AG08396 (cell line): Measurements from ENCODE around the gene CHCHD6.

Experiments used
- DNase-seq: peaks from one replicate; pipeline ENCODE4 v3.0.0; 2012; ENCODE audit warnings: low spot score, mixed read lengths

Gene CHCHD6

DNA sequence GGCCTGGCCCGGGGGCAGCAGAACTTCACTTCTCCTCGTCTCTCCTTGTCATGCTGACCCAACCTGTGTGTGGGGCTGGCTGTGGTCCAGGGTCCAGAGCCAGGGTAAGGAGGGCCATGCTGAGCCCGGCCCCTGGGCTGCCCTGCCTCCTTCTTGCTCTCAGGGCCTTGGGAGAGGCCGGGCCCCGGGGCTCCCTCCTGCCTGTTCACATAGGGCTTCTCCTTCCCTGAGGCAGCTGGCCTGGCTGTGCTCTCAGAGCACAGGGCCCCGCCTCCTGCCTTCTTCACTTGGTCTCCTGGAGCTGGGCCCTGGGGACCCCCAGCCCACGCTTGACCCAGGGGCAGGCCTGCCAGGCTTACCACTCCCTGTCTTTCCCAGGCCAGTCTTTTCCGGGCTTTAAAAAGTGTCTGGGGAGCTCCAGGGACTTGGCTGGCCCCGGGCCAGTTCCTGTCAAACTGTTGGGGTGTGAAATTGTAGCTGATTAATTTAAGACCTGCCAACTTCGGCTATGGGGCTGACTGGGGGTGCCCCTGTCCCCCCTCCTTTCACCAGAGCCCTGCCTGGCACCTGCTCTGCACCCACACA lies 290.7 kb downstream of the CHCHD6 start:
- DNase-seq: no peak

DNA sequence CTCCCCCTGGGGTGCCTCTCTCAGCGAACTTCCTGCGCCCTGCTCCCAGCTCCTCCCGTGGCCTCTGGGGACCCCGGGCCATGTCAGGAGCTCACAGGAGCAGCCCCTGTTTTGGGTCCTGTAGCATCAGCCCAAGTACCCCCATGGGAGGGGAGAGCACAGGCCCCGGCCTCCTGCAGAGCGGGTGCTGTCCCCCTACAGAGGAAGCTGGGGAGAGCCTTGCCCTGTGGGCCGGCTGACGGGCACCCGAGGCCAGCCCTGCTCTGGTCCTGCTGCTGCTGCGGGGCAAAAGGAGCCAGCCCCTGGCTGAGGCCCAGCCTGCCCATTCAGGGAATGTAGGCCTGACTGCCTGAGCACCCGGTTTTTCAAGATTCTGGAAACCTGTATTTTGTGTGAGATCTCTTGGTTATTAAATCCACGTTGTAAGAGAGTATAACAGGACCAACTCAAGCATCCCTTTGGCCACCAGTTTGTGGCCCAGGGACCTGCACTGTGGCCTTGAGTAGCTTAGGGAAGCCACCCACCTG lies 291.3 kb downstream of the CHCHD6 start:
- DNase-seq: no peak

DNA sequence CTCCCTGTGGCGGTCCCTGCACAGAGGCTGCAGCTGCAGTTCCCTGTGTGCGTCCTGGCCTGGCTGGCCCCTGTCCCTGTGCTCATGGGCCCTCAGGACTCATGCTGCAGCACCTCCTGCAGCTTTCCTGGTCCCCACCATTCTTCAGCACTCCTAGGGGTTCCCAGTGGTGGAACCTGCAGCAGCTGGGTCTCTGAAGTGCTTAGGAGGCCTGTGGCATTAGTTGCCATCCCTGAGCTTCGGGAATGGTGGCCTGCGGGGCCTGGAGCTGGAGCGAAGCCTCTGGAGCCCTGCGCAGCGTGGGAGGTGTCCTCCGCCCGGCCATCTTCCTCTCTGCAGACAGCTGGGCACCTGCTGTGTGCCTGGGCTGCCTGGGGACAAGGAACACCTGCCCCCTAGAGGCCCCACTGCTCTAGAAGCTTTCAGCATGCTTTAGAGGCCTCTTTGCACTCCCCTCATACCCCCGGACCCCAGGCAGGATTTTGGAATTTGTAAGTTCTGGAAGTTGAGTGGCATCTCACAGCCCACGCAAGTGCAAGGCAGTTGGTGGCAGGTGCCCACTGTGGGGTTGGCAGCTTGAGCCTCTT lies 292.0 kb downstream of the CHCHD6 start:
- no peak for DNase-seq

DNA sequence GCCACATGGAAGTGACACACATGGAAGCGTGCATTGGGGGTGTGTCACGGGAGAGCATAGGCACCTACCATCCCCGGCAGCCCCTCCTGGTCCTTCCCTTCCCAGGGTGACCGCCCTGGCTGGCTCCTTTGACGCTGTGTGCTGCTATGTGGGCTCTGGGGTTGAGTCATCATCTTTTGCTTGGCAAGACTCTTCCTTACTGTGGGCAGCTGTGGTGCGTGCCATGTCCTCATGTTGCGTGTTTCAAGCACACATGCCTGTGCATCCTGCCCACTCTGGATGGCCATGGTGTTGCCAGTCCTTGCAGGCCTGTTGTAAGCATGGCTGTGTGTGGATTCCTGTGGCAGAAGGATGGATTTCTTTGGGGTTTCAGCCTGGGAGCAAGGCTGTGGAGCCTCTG lies 292.9 kb downstream of the CHCHD6 start:
- no peak for DNase-seq

DNA sequence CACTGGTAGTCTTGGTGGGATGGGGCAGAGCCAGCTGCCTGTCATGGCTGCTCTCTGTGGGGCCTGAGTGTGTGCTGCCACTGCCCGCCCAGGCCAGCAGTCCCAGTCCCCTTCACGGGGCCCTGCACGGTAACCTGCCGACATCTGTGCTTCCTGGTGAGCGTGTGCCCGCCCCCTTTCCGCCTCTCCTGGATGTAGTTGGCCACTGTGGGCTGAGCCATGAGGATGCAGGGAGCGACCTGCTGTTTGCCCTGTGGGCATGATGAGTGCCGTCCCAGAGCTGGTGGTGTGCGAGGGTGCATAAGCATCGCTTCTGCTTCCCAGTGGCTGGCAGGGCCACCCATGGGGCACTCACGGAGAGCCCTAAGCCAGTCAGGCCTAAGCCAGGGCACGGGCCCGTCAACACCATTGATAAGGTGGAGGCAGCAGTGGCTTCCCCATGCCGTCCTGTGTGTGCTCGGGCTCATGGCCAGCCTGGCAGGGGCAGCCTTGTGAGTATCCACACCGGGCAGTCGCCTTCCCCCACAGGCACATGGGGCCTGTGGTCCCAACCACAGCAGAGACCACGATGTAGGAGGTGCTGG lies 293.5 kb downstream of the CHCHD6 start:
- DNase-seq: no peak

DNA sequence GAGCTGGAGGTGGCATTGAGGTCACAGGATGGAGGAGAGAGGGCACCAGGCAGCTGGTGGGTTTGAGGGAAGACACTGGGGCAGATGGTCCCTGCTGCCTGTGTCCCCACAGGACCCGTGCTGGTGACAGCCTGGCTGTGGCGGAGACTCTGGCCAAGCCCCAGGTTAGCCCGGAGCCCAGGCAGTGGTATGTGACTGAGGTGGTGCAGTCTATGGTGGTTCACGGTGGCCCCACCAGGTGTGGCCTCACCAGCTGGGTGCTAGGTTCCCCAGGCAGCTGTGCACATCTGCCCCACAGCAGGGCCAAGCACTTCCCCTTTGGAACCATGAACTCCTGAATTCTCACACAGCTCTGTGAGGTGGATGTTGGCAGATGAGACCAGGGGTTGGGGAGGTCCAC lies 294.3 kb downstream of the CHCHD6 start:
- no peak for DNase-seq

DNA sequence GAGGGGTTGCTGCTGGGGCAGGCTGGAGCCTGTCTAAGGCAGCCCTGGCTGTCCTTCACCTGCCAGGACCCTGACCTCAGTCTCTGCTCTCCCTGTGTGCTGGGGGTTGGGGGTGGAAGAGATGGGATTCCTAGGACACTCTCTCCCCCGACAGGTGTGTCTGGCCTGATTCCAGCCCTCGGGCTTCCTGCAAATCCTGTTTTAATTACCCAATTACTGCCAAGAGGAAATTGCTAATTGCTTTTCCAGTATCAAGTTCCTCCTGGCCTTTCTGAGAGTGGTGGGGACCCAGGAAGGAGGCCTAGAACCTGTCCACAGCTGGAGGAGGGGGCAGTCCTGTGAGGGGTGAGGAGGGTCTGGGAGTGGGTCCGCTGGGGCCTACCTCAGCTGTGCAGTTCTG lies 294.7 kb downstream of the CHCHD6 start:
- DNase-seq: no peak

DNA sequence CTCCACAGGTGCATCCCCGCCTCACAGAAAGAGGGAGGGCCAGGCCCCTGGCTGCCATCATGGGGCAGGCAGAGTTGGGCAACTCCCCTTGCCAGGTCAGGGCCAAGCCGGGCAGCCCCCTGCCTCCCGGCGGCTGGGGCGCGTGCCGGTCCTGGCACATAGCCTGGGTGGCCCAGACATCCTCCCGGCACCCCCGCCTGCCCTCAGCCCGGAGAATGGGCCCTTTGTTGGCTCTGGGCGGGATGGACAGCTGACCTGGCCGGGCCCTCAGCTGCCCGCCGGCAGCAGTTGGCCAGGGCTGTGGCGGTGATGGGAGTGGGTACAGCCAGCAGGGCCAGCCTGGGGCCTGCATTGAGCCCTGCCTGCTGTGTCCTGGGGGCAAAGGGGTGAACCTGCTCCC lies 295.3 kb downstream of the CHCHD6 start:
- DNase-seq: no peak

DNA sequence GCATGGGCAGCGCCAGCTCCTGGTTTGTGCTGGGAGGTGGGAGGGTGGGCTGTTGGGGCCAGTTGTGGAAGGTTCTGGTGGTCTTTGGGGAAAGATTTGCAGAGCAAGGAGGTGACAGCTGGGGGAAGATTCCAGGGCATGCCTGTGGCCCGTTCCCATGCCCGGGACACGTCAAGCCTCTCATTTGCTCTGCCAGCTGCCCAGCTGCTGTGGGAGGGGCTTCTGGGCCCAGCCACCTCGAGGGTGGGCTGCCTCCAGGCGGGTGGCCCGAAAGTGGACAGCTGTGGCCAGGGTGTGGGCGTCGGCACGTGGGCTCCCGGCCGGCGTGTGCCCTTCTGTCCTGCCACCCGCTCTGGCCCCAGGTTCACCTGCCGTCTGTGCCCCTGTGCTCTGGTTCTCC lies 296.1 kb downstream of the CHCHD6 start:
- no peak for DNase-seq

DNA sequence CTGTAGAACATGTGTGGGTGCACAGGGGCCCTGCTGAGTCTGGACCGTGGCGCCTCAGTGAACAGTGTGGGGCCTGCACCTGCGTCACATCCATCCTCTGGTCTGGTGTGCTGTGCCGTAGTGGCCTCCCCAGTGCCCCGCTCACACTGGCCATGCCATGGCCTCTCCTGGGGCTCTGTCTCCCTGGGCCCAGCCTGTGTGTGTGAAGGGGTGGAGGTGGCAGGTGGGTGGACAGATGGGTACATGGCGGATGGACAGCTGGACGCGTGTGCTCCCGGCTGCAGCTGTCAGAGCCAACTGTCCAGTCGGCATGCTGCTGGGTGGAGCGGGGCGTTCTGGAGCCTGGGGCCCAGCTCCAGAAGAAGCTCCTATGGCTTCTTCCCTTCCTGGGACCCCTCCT lies 296.7 kb downstream of the CHCHD6 start:
- no peak for DNase-seq

DNA sequence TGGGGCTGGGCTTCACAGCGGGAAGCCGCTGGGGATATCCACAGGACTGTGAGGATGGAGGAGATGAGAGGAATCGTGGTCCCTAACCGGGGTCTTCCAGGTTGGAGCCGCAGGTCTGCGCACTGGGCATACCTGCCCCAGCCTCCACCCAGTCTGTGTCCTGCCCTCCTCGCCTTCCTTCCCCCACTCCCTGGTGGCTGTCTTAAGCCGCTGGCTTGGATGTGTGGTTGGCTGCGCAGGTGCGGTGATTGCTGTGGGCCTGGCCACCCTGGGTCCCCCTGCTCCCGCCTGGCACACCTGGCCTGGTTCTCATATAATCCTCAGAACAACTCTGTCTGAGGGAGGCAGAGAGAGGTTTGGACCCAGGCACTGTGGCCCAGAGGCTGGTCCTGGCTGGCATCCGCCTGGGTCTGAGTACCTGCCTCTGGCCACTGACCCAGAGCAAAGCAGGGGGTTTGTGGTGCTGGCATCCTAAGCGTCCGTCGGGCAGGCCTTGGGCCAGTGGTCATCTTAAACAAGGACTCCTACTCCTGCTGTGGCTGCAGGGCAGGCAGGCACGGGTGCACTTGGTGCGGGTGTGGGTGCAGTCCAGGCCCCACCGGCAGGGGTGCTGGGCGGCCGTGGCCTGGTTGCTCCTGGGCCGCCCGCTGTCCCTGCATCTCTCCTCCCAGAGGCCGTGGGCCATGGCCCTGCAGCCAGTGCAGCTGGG lies 297.6 kb downstream of the CHCHD6 start:
- DNase-seq: no peak

DNA sequence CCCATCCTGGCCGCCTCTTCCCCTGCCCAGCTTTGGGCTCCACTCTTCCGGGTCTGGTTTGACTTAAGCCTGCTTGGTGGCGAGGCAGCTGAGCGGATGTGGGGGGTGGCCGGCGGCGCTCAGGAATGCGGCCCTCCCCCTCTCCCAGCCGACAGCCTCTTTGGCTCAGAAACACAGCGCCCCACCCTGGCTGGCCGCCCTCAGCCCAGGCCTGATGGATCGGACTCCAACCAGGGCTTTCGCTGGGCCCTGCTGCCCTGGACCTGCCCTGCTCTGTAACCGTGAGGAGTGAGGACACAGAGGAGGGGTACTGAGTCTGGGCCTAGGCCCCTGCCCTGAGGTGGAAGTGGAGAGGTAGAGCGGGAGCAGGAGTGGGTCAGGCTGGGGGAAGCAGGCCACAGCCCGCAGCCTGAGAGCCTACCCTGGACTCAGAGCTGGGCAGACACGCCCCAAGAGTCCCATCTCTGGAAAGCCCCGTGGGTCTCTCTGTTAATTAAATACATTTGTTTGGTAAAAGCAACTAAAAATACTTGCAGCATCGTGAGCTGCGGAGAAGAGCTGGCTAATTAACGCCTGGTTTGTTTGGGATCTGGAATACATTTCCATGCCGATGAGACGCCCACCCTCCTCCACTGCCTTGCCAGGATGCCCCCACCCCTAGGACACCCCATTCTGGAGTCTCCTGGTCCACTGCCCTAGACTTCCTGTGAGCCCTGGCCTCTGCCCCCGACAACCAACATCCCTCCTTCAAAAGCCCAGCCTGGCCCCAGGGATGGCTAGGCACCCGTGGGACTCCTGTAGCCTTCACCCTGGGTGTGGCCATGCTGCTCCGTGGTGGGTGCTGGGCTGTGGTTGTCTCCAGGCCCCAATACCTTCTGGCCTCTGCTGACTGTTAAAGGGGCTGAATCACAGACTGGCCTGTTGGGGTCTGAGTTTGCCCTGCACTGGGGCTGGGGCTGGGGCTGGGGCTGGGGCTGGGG lies 298.4 kb downstream of the CHCHD6 start:
- DNase-seq: peak; percentile 98

DNA sequence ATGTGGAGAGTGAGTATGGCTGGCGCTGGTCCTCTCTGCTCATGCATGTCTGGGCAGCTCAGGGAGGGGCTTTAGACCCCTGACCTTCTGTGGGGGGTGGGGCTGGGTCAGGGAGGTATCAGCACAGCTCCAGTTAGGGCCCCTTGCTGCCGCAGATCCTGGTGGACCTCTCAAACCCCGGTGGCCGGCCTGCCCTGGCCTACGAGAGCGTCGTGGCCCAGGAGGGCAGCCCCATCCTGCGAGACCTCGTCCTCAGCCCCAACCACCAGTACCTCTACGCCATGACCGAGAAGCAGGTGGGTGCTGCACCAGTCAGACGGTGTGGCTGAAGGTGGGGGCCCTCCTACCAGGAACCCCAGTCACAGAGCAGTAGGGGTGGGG lies 299.1 kb downstream of the CHCHD6 start:
- DNase-seq: no peak

DNA sequence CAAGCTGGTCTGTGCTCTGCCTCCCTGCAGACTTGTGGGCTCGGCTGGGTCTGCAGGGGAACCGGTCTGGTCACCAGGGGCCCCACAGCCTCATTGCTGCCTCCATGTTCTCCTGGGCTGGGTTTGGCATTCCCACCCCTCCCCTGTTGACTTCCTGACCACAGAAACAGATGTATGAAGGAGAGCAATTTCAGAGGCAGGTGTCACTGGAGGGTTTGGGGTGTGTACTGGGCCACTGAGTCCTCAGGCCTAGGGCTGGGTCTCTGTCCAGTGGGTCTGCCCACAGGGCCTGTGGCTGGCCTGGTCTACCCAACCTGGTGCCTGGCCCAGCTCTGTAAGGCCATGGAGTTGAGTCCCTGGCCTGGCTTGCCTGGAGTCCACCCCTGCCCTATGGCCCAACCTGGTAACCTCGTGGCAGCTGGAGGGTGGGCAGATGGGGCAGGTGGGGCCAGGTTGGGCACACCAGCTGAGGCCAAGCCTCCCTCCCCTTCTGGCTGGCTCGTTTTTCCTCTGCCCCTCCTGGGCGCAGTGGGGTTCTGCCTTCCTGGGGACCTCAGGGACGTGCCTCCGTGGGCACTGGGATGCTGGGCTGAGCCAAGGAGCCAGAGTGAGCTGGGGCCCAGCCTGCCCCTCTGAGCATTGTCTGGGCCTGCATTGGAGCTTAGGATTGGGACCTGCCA lies 299.7 kb downstream of the CHCHD6 start:
- no peak for DNase-seq

DNA sequence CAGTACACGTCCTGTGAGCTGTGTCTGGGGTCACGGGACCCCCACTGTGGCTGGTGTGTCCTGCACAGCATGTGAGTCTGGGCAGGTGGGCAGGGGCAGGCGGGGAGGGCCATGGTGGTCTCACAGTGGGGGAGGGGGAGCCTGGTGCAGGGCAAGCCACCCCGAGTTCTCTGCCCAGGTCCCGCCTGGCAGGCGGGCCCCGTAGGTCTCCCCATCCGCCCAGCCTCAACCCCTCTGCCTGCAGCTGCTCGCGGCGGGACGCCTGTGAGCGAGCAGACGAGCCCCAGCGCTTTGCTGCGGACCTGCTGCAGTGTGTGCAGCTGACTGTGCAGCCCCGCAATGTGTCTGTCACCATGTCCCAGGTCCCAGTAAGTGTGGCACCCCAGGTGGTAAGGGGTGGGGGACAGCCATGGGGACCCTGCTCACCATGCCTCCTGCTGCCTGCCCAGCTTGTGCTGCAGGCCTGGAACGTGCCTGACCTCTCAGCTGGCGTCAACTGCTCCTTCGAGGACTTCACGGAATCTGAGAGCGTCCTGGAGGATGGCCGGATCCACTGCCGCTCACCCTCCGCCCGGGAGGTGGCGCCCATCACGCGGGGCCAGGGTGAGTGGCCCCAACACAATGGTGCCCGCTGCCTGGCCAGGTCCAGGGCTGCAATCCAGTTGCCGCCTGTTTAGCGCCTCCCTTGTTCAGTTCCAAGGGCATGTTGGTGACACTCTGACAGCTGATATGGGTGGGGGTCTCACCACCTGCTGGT lies 300.8 kb downstream of the CHCHD6 start:
- DNase-seq: no peak

DNA sequence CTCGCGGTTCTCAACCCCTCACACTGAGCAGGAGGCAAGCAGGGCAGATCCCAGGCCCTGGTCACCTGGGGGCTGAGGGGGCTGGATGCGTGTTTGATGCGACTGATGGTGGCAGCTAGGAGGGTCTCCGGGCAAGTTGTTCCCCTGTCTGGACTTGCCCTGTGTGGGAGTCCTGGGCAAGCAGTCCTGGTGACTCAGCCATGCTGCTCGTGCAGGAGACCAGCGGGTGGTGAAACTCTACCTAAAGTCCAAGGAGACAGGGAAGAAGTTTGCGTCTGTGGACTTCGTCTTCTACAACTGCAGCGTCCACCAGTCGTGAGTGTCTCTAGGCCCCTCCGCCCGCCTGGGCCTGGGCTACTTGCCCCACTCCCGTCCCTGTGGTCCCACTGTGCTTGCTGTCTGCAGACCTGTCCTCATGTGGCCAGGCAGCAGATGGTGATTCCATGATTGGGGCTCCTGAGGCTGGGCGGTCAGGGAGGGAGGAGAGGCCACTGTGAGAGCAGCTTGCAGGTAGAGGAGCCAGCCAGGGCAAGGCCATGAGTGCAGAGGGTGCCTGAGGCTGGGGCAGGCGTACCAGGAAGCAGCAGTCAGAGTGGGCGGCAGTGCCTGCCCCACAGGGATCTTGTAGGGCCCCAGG lies 301.9 kb downstream of the CHCHD6 start:
- no peak for DNase-seq

DNA sequence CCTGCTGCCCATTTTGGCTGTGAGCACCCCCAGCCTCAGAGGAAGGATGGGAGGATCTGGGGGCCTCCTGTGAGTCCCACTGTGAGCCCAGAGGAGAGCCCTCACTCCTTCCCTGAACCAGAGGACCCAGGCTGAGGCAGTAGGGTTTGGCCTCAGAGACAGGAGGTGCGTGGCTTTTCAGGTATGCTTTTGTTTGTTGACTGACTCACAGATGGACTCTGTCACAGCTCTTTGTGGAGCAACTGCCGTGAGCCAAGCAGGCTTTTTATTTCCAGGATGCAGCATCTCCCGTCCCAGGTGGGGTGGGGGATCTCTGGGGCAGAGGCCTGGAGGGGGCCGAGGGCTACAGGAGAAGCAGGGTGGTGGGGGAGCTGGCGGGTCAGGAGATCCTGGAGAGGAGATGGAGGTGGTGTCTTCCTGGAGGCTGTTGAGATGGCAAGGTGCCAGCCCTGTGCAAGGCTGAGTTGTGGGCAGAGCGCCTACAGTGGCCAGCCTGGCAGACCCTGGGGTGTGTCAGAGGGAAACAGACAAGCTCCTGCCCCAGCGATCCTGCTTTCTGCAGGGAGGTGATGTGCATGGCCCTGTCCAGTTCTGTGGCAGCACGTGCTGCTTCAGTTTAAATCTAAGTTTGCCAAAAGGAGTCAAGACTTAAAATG lies 302.9 kb downstream of the CHCHD6 start:
- no peak for DNase-seq

DNA sequence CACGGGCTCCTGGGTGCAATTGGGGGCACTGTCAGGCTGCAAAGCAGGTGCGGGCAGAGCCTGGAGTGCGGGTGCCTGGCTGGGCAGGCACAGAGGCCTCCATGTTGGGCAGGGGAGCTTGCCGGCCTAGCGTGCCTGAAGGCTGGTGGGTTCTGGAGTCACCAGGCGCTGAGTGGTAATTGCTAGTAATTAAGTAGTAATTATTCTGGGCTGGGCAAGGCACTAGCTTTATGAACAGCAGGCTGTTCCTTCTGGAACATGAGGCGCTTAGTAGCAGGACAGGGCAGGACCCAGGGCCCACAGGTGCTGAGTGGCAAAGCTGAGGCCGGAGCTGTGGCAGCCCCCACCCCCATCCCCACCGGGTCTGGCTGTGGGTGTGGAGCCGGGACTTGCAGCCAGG lies 304.2 kb downstream of the CHCHD6 start:
- DNase-seq: no peak

DNA sequence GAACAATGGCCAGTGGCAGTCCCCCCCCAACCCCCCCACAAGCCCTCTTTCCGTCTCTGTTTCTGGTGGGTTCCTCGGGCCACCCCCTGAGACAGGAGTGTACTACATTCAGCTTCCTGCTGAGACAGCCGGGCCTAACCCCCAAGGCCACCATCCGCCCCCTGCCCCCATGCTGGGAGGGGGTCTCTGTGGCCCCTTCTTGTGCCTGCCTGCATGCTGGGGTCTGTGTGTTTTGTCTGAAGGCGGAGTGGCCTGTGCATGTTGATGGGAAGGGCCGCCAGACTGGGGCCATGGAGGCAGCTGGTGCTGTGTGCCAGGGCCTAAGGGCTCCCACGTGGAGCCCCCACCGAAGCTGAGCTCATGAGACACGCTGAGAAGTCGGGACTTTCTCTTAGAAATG lies 305.5 kb downstream of the CHCHD6 start:
- DNase-seq: no peak
